Vein endothelial cell (primary cell): ENCODE results near the gene NRG2. TPM values are rescaled to one million over a fixed set of nuclear protein-coding genes. Genes with fewer than 3 reads are reported as not detected.

Experiments used
- small RNA-seq: library from RNA; depleted of rRNA; stranded (forward); fragments of <200 nt; gene quantifications from one replicate; pipeline ENCODE3, GENCODE V24; 2012
- total RNA-seq: library from RNA; depleted of rRNA; stranded (reverse); fragments of >200 nt; gene quantifications from 2 replicates; pipeline ENCODE4 v1.2.3, GENCODE V29; 2012

The NRG2 gene
- total RNA-seq, result 0.33 and 0.96 TPM in 2 replicates

GRCh38 chr5:140042643-140043507 lies at the start of gene NRG2:
TSS of gene NRG2 (minus strand) at chr5:140043299.

Small RNAs within 50 kb of the gene (small RNA-seq; reads per million reads assigned to genes)
- not detected for gene RF00019

Other genes starting within 250 kb of the NRG2 start
- not detected in 2 replicates for gene PSD2, start 247.5 kb downstream of the NRG2 start, total RNA-seq
- gene PURA, start 70.8 kb upstream of the NRG2 start, total RNA-seq, result 12.4 and 13.2 TPM in 2 replicates
- gene IGIP, start 82.6 kb upstream of the NRG2 start, total RNA-seq, result 4.9 and 5.3 TPM in 2 replicates
- gene CYSTM1, start 131.9 kb upstream of the NRG2 start, total RNA-seq, result 27.4 and 30.7 TPM in 2 replicates